ENCODE results near the gene ICAM3.

DNA sequence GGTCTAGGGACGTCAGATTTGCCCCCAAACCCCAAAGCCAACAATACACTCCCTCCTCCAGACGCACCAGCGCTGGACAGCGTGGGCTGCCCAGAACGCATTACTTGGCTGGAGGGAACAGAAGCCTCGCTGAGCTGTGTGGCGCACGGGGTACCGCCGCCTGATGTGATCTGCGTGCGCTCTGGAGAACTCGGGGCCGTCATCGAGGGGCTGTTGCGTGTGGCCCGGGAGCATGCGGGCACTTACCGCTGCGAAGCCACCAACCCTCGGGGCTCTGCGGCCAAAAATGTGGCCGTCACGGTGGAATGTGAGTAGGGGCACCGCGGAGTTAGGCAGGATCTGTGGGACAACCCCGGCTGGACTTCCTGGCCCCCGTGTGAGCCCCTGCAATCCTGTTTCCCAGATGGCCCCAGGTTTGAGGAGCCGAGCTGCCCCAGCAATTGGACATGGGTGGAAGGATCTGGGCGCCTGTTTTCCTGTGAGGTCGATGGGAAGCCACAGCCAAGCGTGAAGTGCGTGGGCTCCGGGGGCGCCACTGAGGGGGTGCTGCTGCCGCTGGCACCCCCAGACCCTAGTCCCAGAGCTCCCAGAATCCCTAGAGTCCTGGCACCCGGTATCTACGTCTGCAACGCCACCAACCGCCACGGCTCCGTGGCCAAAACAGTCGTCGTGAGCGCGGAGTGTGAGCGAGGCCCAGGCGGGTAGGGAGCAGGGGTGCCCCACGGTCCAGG is 45.6 kb downstream of the ICAM3 start:
- TF ChIP-seq EZH2 (IDR thresholded peaks at IDR 0.05) (no peak), POLR2AphosphoS5 (IDR thresholded peaks at IDR 0.05; ENCODE audit: borderline replicate concordance, low read depth, low read length) (no peak), FOXP2 (optimal IDR thresholded peaks at IDR 0.05; ENCODE audit: control extremely low read depth, extremely low read length, insufficient read depth) (no peak)
